HG03066 (cell line): ENCODE results near the gene BCL6.

Experiments used
- ATAC-seq: cut with Tn5 transposase; IDR thresholded peaks from one replicate; pipeline ENCODE4 v1.9.1; 2021; ENCODE audit warnings: low read depth; ENCODE audit not compliant: unreplicated experiment

BCL6 gene

GRCh38 chr3:187721055-187721454, 24.2 kb downstream of the BCL6 start:
- ATAC-seq: no peak

- no peak for ATAC-seq
These were observed 25.0 kb downstream of the BCL6 start for GRCh38 chr3:187720337-187720670.

GRCh38 chr3:187719628-187720336, 25.5 kb downstream of the BCL6 start:
- ATAC-seq: no peak

- no peak for ATAC-seq
These were observed 26.5 kb downstream of the BCL6 start for GRCh38 chr3:187718802-187719201.

GRCh38 chr3:187717572-187717971, 27.7 kb downstream of the BCL6 start:
- ATAC-seq: no peak

GRCh38 chr3:187714404-187714979, 30.8 kb downstream of the BCL6 start:
- ATAC-seq: peak; percentile 89

- no peak for ATAC-seq
These were observed 31.8 kb downstream of the BCL6 start for GRCh38 chr3:187713504-187713903.

GRCh38 chr3:187709155-187709554, 36.1 kb downstream of the BCL6 start:
- ATAC-seq: no peak

- no peak for ATAC-seq
These were observed 36.6 kb downstream of the BCL6 start for GRCh38 chr3:187708696-187709095.

- ATAC-seq: no peak
These were observed 38.3 kb downstream of the BCL6 start for GRCh38 chr3:187706971-187707370.

- no peak for ATAC-seq
These were observed 40.1 kb downstream of the BCL6 start for GRCh38 chr3:187705164-187705563.

- ATAC-seq: no peak
These were observed 42.7 kb downstream of the BCL6 start, which contains the start of gene RTP2 for GRCh38 chr3:187702507-187703033. Gene RTP2, minus strand, starts transcription at chr3:187702557. Its CDS starts 429 bp downstream, at chr3:187702128.

GRCh38 chr3:187700249-187700648, 45.0 kb downstream of the BCL6 start:
- ATAC-seq: no peak

- ATAC-seq: no peak
These were observed 46.5 kb downstream of the BCL6 start for GRCh38 chr3:187698499-187699399.

GRCh38 chr3:187696021-187696420, 49.2 kb downstream of the BCL6 start:
- ATAC-seq: no peak

- no peak for ATAC-seq
These were observed 49.8 kb downstream of the BCL6 start for GRCh38 chr3:187695449-187695848.

GRCh38 chr3:187694801-187695200, 50.5 kb downstream of the BCL6 start:
- no peak for ATAC-seq

- ATAC-seq: no peak
These were observed 51.8 kb downstream of the BCL6 start for GRCh38 chr3:187693431-187693830.

- ATAC-seq: no peak
These were observed 55.3 kb downstream of the BCL6 start for GRCh38 chr3:187689984-187690383.

GRCh38 chr3:187686621-187687273, 58.5 kb downstream of the BCL6 start:
- no peak for ATAC-seq

- ATAC-seq: no peak
These were observed 59.3 kb downstream of the BCL6 start for GRCh38 chr3:187685948-187686347.
